Activated CD4-positive, alpha-beta memory T cell treated with anti-CD3 and anti-CD28 coated beads for 36 hours (primary cell): ENCODE results near the gene SULT1A2. TPM values are rescaled to one million over a fixed set of nuclear protein-coding genes. Genes with fewer than 3 reads are reported as not detected.
"Not testable (repeated sequence)": the region's sequence is repeated elsewhere in the genome, so short reads cannot be mapped to it uniquely, and the experiment has no call there.

Source experiments
- CTCF ChIA-PET: fragments of 350-600 bp; sonication (Branson Sonifier 250); formaldehyde crosslinking; loops from one replicate; lab custom pipeline; 2021; ENCODE audit warnings: antibody characterized with exemption, inconsistent platforms; lab: Charles Lee
- POLR2A ChIA-PET: fragments of 350-600 bp; sonication (Branson Sonifier 250); formaldehyde crosslinking; loops from one replicate; lab custom pipeline; 2021; ENCODE audit warnings: antibody characterized with exemption; lab: Charles Lee
- DNase-seq: peaks from one replicate; pipeline ENCODE4 v3.0.0-alpha.2; 2020
- H3K27ac Mint-ChIP-seq: one replicate; pipeline ENCODE4 v1.8.0; 2021; ENCODE audit warnings: mixed read lengths
- H3K27me3 Mint-ChIP-seq: one replicate; pipeline ENCODE4 v1.8.0; 2021; ENCODE audit warnings: mixed read lengths
- H3K36me3 Mint-ChIP-seq: one replicate; pipeline ENCODE4 v1.8.0; 2021; ENCODE audit warnings: mixed read lengths
- H3K4me1 Mint-ChIP-seq: one replicate; pipeline ENCODE4 v1.8.0; 2021; ENCODE audit warnings: low read depth, mixed read lengths
- H3K4me3 Mint-ChIP-seq: one replicate; pipeline ENCODE4 v1.8.0; 2021; ENCODE audit warnings: mild to moderate bottlenecking, mixed read lengths
- H3K9me3 Mint-ChIP-seq: one replicate; pipeline ENCODE4 v1.8.0; 2021; ENCODE audit warnings: mixed read lengths
- intact Hi-C: fragments of 100-400 bp; cut with micrococcal nuclease; formaldehyde crosslinking; loops from one replicate; pipeline ENCODE4 v1.15.1; 2023
- total RNA-seq, 2 experiments: library from RNA; stranded (reverse); gene quantifications; one replicate each; pipeline ENCODE4 v1.2.3, GENCODE V29; 2021

Gene SULT1A2
- under 1 TPM in 1 of 2 experiments, not detected in 1; 0.24 TPM for total RNA-seq

- Mint-ChIP-seq H3K9me3 (no peaks in the 10 kb centered on the region), H3K27me3 (no peaks in the 10 kb centered on the region), H3K4me1 (no peaks in the 10 kb centered on the region), H3K27ac (no peak within 1 kb of the TSS), H3K36me3 (no peaks in the 10 kb centered on the region), H3K4me3 (no peak within 1 kb of the TSS)
- DNase-seq = no peak
- CTCF ChIA-PET = no interaction called here
- intact Hi-C loops = no loop called here
- POLR2A ChIA-PET = no interaction called here
Observed at GRCh38 chr16:28596840-28597691, at the start of gene SULT1A2. TSS of gene SULT1A2 (minus strand) at chr16:28597050. CDS start at chr16:28595930, 1,120 bp downstream.

- H3K36me3 Mint-ChIP-seq, H3K27me3 Mint-ChIP-seq, H3K4me3 Mint-ChIP-seq, POLR2A ChIA-PET, H3K4me1 Mint-ChIP-seq, H3K9me3 Mint-ChIP-seq, CTCF ChIA-PET, intact Hi-C loops, H3K27ac Mint-ChIP-seq: not testable (repeated sequence)
- peak; percentile 47 for DNase-seq
Observed at GRCh38 chr16:28639959-28640358, 43.1 kb upstream of the SULT1A2 start.

- CTCF ChIA-PET, POLR2A ChIA-PET, H3K27me3 Mint-ChIP-seq, H3K9me3 Mint-ChIP-seq, H3K36me3 Mint-ChIP-seq, H3K4me1 Mint-ChIP-seq, H3K4me3 Mint-ChIP-seq, DNase-seq, intact Hi-C loops, H3K27ac Mint-ChIP-seq: not testable (repeated sequence)
Observed at GRCh38 chr16:28638359-28638758, 41.5 kb upstream of the SULT1A2 start.

DNA sequence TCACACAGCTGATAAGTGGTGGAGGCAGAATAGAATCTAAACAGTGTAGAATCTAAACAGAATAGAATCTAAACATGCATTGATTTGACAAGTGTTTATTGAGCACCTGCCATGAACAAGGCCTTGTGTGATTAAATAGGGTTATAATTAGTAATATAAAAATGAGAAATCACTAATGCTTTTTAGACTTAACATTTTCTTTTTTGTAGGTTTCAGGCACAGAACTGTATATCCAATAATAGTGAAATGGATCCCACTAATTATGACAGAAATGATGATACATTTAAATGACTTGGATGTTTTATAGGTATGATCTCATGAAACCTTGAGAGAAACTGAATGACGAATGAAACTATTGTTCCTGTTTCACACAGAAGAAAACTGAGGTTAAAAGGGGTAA lies 40.9 kb upstream of the SULT1A2 start, which contains the start of gene NPIPB8:
Gene NPIPB8 (plus strand): TSS at position 301 of the 400 bp plus-strand sequence. CDS start 296 bp downstream, outside the sequence.
- H3K9me3 Mint-ChIP-seq, H3K4me1 Mint-ChIP-seq, H3K27me3 Mint-ChIP-seq, H3K4me3 Mint-ChIP-seq, H3K36me3 Mint-ChIP-seq, CTCF ChIA-PET, H3K27ac Mint-ChIP-seq, POLR2A ChIA-PET, DNase-seq, intact Hi-C loops: not testable (repeated sequence)

- intact Hi-C loops, DNase-seq, POLR2A ChIA-PET: not testable (repeated sequence)
Observed at GRCh38 chr16:28636093-28636823, 39.4 kb upstream of the SULT1A2 start.

GRCh38 chr16:28630905-28631304 lies 34.1 kb upstream of the SULT1A2 start:
- H3K4me1 Mint-ChIP-seq, DNase-seq, H3K4me3 Mint-ChIP-seq, intact Hi-C loops, H3K27me3 Mint-ChIP-seq, H3K36me3 Mint-ChIP-seq, H3K27ac Mint-ChIP-seq, H3K9me3 Mint-ChIP-seq, CTCF ChIA-PET, POLR2A ChIA-PET: not testable (repeated sequence)

More at GRCh38 chr16:28636093-28636823, 39.4 kb upstream of the SULT1A2 start:
- H3K9me3 Mint-ChIP-seq, CTCF ChIA-PET, H3K4me1 Mint-ChIP-seq, H3K4me3 Mint-ChIP-seq, H3K36me3 Mint-ChIP-seq, H3K27me3 Mint-ChIP-seq, H3K27ac Mint-ChIP-seq: not testable (repeated sequence)

DNA sequence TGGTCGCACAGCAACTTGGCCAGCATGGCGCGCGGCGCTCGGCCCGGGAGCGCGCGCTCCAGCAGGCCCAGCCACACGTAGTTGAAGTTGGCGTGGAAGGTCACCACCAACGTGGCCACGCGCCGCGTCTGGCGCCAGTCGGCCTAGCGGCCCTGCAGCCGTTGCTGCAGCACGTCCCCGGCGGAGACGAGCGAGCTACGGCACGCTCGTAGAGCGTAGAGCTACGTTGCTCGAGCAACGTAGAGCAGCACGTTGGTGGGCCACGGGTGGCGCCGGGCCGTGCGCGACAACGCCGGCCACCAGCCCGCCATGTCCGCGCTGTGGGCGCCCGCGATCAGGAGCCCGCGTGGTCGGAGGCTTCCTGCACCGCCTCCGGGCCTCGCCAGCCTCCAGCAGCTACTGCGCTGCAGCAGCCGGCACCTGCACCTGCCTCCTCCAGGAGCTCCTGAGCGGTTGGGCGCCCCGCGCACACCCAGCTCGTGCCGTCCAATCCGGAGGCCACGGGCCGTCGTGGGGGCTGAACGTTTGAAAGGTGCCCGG lies 26.4 kb upstream of the SULT1A2 start:
- CTCF ChIA-PET = no interaction called here
- Mint-ChIP-seq H3K4me1 (peaks cover 18% of the 10 kb centered on the region), H3K36me3 (peaks cover 2% of the 10 kb centered on the region), H3K4me3 (peak overlapping the region; percentile 84), H3K9me3 (no peaks in the 10 kb centered on the region), H3K27ac (peak overlapping the region; percentile 69), H3K27me3 (peaks cover 2% of the 10 kb centered on the region)
- POLR2A ChIA-PET = interaction anchor here (0.9 to 1.1 kb wide), 3 partner anchors 63 to 129 kb away, joined by 3 read pairs; no protein-coding TSS in a partner anchor
- peak; percentile 76 for DNase-seq
- intact Hi-C loops = no loop called here

DNA sequence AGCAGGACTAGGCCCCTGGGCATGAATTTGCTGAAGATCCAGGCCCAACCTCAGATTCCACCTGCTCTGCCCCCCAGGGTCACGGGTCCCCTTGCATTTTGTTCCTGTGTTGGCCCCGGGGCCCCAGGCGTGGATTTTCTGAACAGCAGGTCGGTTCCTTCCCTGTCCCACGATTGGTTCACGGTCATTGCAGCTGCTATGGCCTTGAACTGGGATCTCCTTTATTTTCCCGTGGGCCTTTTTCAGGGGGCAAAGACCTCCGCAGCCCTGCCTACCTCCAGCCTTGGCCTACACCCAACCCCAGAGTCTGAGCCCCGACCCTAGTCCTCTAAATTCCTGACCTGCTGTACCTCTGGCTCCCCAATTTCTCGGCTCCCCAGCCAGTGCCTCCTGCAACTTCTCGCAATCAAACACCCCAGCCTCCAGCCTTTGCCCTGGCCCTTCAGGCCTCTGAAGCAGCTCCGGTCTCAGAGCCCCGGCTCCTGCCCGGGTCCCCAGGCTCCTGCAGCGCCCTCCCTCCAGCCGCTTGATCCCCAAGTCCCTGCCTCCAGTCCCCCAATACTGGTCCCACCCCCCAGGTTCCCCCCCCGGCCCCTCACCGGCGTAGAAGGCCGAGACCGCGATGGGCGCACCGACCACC lies 25.8 kb upstream of the SULT1A2 start:
- H3K27me3 Mint-ChIP-seq, H3K36me3 Mint-ChIP-seq, intact Hi-C loops, H3K9me3 Mint-ChIP-seq, CTCF ChIA-PET, DNase-seq: not testable (repeated sequence)
- Mint-ChIP-seq H3K27ac (peak overlapping the region; percentile 69), H3K4me3 (peak overlapping the region; percentile 84), H3K4me1 (peaks cover 18% of the 10 kb centered on the region)
- POLR2A ChIA-PET = interaction anchor here (1.1 kb wide), 1 partner anchor 63 kb away, joined by 3 read pairs; no protein-coding TSS in a partner anchor

DNA sequence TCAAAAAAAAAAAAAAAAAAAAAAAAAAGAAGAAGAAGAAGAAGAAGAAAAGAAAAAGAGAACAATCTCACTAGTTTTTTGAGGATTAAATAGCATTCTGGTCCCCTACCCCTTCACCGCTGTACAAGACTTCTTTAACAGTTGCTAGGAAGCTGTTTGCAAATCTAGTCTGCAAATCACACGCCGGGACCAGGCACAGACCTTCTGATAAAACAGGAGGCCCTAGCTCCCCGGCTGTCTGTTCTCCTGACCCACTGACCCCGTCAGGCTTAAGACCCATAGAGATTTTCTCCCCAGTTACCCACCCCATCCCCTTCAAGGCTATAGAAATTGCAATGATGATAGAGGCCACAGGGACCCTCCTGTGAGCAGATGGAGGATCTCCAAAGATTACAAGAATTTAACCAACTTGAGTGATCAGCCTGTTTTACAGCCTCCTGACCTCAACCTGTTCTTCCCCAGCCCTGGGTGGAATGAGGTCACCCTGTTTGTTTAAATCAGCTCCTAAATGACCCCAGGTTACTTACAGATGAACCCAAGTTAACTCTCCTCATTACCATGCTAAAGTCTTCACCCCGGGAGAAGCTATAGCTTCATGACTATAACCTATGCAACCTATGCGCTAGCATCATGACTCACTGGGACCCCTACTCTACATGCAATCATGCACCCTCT lies 24.8 kb upstream of the SULT1A2 start:
- H3K9me3 Mint-ChIP-seq = no peaks in the 10 kb centered on the region
- no peak for DNase-seq
- peaks cover 18% of the 10 kb centered on the region for H3K4me1 Mint-ChIP-seq
- ChIA-PET CTCF (no interaction called here), POLR2A (no interaction called here)
- intact Hi-C loops = no loop called here
- no peak overlapping the region for H3K27ac Mint-ChIP-seq
- H3K36me3 Mint-ChIP-seq = peaks cover 2% of the 10 kb centered on the region
- H3K27me3 Mint-ChIP-seq = no peaks in the 10 kb centered on the region
- peak overlapping the region; percentile 84 for H3K4me3 Mint-ChIP-seq

GRCh38 chr16:28620316-28620715 lies 23.5 kb upstream of the SULT1A2 start:
- H3K9me3 Mint-ChIP-seq, DNase-seq, intact Hi-C loops, H3K27me3 Mint-ChIP-seq, CTCF ChIA-PET, H3K36me3 Mint-ChIP-seq, POLR2A ChIA-PET, H3K4me3 Mint-ChIP-seq, H3K27ac Mint-ChIP-seq: not testable (repeated sequence)
- peaks cover 18% of the 10 kb centered on the region for H3K4me1 Mint-ChIP-seq

DNA sequence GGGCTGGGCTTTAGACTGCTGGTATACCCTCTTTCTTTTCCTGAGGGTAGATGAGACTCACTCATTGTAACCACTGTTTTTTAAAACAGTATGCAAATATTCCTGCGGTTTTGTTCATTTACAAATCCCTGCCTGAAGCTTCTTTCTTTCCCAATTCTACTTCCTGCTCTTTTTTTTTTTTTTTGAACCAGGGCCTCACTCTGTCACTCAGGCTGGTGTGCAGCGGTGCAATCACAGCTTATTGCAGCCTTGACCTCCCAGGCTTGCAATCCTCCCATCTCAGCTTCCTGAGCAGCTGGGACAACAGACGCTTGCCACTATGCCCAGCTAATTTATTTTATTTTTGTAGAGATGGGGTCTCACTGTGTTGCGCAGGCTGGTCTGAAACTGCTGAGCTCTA lies 21.0 kb upstream of the SULT1A2 start:
- POLR2A ChIA-PET = no interaction called here
- DNase-seq = no peak
- peaks cover 2% of the 10 kb centered on the region for H3K36me3 Mint-ChIP-seq
- no peak overlapping the region for H3K27ac Mint-ChIP-seq
- CTCF ChIA-PET = no interaction called here
- H3K4me1 Mint-ChIP-seq = peaks cover 13% of the 10 kb centered on the region
- no peaks in the 10 kb centered on the region for H3K27me3 Mint-ChIP-seq
- intact Hi-C loops = loop anchor here (10.0 kb wide), 1 partner anchor 303 kb away; no protein-coding TSS in a partner anchor
- no peak overlapping the region for H3K4me3 Mint-ChIP-seq
- no peaks in the 10 kb centered on the region for H3K9me3 Mint-ChIP-seq
